Activated T-cell treated with anti-CD3 and anti-CD28 coated beads for 24 hours (primary cell): ENCODE data around the gene CD82.
A peak's percentile ranks its signal among the peaks of the same experiment; 100 is the strongest.

ENCODE experiments used
- DNase-seq: peaks from one replicate; pipeline ENCODE4 v3.0.0-alpha.2; 2020; ENCODE audit warnings: low read depth

Gene CD82

GRCh38 chr11:44577231-44577830, 11.9 kb downstream of the CD82 start:
- DNase-seq = no peak

- DNase-seq = no peak
Observed at GRCh38 chr11:44578279-44578678, 12.8 kb downstream of the CD82 start.

- no peak for DNase-seq
Observed at GRCh38 chr11:44579302-44579761, 13.9 kb downstream of the CD82 start.

- no peak for DNase-seq
Observed at GRCh38 chr11:44580701-44581100, 15.2 kb downstream of the CD82 start.

GRCh38 chr11:44581246-44581645, 15.8 kb downstream of the CD82 start:
- no peak for DNase-seq

- DNase-seq = no peak
Observed at GRCh38 chr11:44582641-44583352, 17.3 kb downstream of the CD82 start.

- no peak for DNase-seq
Observed at GRCh38 chr11:44583353-44583669, 17.8 kb downstream of the CD82 start.

GRCh38 chr11:44585421-44585820, 20.0 kb downstream of the CD82 start:
- no peak for DNase-seq

- no peak for DNase-seq
Observed at GRCh38 chr11:44589301-44589700, 23.8 kb downstream of the CD82 start.

GRCh38 chr11:44590769-44591168, 25.3 kb downstream of the CD82 start:
- no peak for DNase-seq

GRCh38 chr11:44591557-44591956, 26.1 kb downstream of the CD82 start:
- DNase-seq = no peak

GRCh38 chr11:44592125-44592940, 26.9 kb downstream of the CD82 start:
- no peak for DNase-seq

- DNase-seq = no peak
Observed at GRCh38 chr11:44593251-44593650, 27.8 kb downstream of the CD82 start.

GRCh38 chr11:44595006-44595405, 29.5 kb downstream of the CD82 start:
- DNase-seq = no peak

GRCh38 chr11:44595964-44596381, 30.5 kb downstream of the CD82 start:
- no peak for DNase-seq

GRCh38 chr11:44596525-44597276, 31.2 kb downstream of the CD82 start:
- peak; percentile 67 for DNase-seq

GRCh38 chr11:44597358-44598012, 32.0 kb downstream of the CD82 start:
- no peak for DNase-seq

- DNase-seq = no peak
Observed at GRCh38 chr11:44598831-44599230, 33.4 kb downstream of the CD82 start.

GRCh38 chr11:44600261-44600660, 34.8 kb downstream of the CD82 start:
- DNase-seq = no peak

- DNase-seq = no peak
Observed at GRCh38 chr11:44600839-44601383, 35.4 kb downstream of the CD82 start.
